HUDEP-2 (cell line): ENCODE results near the gene MAGEB6B.
"Not testable (repeated sequence)": the region's sequence is repeated elsewhere in the genome, so short reads cannot be mapped to it uniquely, and the experiment has no call there.

Source experiments
- DNase-seq, 76 experiments: peaks; one replicate each; lab custom pipeline; 2025; ENCODE audit not compliant: unreplicated experiment in 76 of 76; lab: John Stamatoyannopoulos, UW

MAGEB6B gene

GRCh38 chrX:26160301-26160700 lies at the start of gene MAGEB6B:
Gene MAGEB6B (plus strand): TSS chrX:26160601. CDS start chrX:26160601, 0 bp downstream.
- DNase-seq, result no peak

GRCh38 chrX:26138274-26138673 lies 22.1 kb upstream of the MAGEB6B start, which contains the start of gene MAGEB18:
Gene MAGEB18 (plus strand): TSS chrX:26138343. CDS start chrX:26138986, 643 bp downstream.
- DNase-seq, result no peak

- DNase-seq, result no peak
Measured at GRCh38 chrX:26146024-26146423, 14.4 kb upstream of the MAGEB6B start.

- no peak for DNase-seq
Measured at GRCh38 chrX:26192204-26192603, 31.8 kb downstream of the MAGEB6B start, which contains the start of gene MAGEB6. Gene MAGEB6 (plus strand): TSS chrX:26192440. CDS start chrX:26193847, 1,407 bp downstream.

GRCh38 chrX:26203561-26203960 lies 43.2 kb downstream of the MAGEB6B start:
- DNase-seq, result no peak

GRCh38 chrX:26204717-26205116 lies 44.3 kb downstream of the MAGEB6B start:
- DNase-seq, result not testable (repeated sequence)

GRCh38 chrX:26208012-26208411 lies 47.6 kb downstream of the MAGEB6B start:
- DNase-seq, result no peak
